ENCODE data around the gene KIRREL2. TPM values are rescaled to one million over a fixed set of nuclear protein-coding genes. Genes with fewer than 3 reads are reported as not detected.
"Not testable (repeated sequence)": the region's sequence is repeated elsewhere in the genome, so short reads cannot be mapped to it uniquely, and the experiment has no call there.

The KIRREL2 gene
- total and polyA plus RNA-seq, 7 donors: under 0.01 to 0.34 (median 0.16) TPM; not detected in 4

GRCh38 chr19:35868823-35869326 is 12.2 kb downstream of the KIRREL2 start:
- Histone ChIP-seq H3K4me1 (peaks cover 0 to 28% (median 22%) of the 10 kb centered on the region in 4 donors), H3K4me3 (peak overlapping the region in 3 of 4 donors; percentile 43 to 56 (median 53)), H3K27me3 (peaks cover 0 to 62% (median 28%) of the 10 kb centered on the region in 3 donors), H3K36me3 (no peaks in the 10 kb centered on the region), H3K9me3 (no peaks in the 10 kb centered on the region), H3K27ac (no peak overlapping the region)
- intact Hi-C loops (cut with DNase I): no loop called here
- TF ChIP-seq CTCF (IDR thresholded peaks at IDR 0.05): no peak
- no peak for TF ChIP-seq POLR2A (IDR thresholded peaks at IDR 0.05)
- TF ChIP-seq EP300 (IDR thresholded peaks at IDR 0.05): no peak
- no peak for TF ChIP-seq POLR2AphosphoS5 (IDR thresholded peaks at IDR 0.05)
- WGBS, 2 donors: 2 to 4% methylated on average over 15 of the region's 15 CpGs
- DNase-seq: no peak

GRCh38 chr19:35869327-35870123 is 12.8 kb downstream of the KIRREL2 start:
- H3K4me3 ChIP-seq: peak overlapping the region in 2 of 4 donors; percentile 53 to 56
- intact Hi-C loops (cut with DNase I): no loop called here
- no peaks in the 10 kb centered on the region for H3K9me3 ChIP-seq
- no peaks in the 10 kb centered on the region for H3K36me3 ChIP-seq
- TF ChIP-seq EP300 (IDR thresholded peaks at IDR 0.05): no peak
- TF ChIP-seq POLR2A (IDR thresholded peaks at IDR 0.05): no peak
- no peak for TF ChIP-seq POLR2AphosphoS5 (IDR thresholded peaks at IDR 0.05)
- no peak for TF ChIP-seq CTCF (IDR thresholded peaks at IDR 0.05)
- peaks cover 0 to 59% (median 28%) of the 10 kb centered on the region in 3 donors for H3K27me3 ChIP-seq
- no peak overlapping the region for H3K27ac ChIP-seq
- DNase-seq: no peak
- H3K4me1 ChIP-seq: peaks cover 0 to 28% (median 22%) of the 10 kb centered on the region in 4 donors
- WGBS, 2 donors: 2% methylated on average over 51 of the region's 51 CpGs

- Histone ChIP-seq H3K4me1 (peaks cover 0 to 28% (median 22%) of the 10 kb centered on the region in 4 donors), H3K27me3 (peaks cover 0 to 56% (median 28%) of the 10 kb centered on the region in 3 donors), H3K4me3 (peak overlapping the region in 1 of 4 donors; percentile 17)
- 36 to 43% methylated on average over 26 of the region's 26 CpGs for WGBS, 2 donors
- H3K36me3 ChIP-seq; H3K27ac ChIP-seq; H3K9me3 ChIP-seq; intact Hi-C loops (cut with DNase I); DNase-seq: not testable (repeated sequence)
Observed at GRCh38 chr19:35870124-35870736, 13.5 kb downstream of the KIRREL2 start.

GRCh38 chr19:35870798-35871197 is 14.1 kb downstream of the KIRREL2 start:
- TF ChIP-seq POLR2A (IDR thresholded peaks at IDR 0.05): no peak
- TF ChIP-seq CTCF (IDR thresholded peaks at IDR 0.05): no peak
- TF ChIP-seq EP300 (IDR thresholded peaks at IDR 0.05): no peak
- 71 to 78% methylated on average over 12 of the region's 12 CpGs for WGBS, 2 donors
- H3K27me3 ChIP-seq: peaks cover 0 to 50% (median 28%) of the 10 kb centered on the region in 3 donors

GRCh38 chr19:35871611-35872010 is 14.9 kb downstream of the KIRREL2 start:
- 71 to 82% methylated on average over 12 of the region's 12 CpGs for WGBS, 2 donors
- H3K36me3 ChIP-seq: no peaks in the 10 kb centered on the region
- H3K4me3 ChIP-seq: no peak overlapping the region
- no peak overlapping the region for H3K27ac ChIP-seq
- H3K4me1 ChIP-seq: peaks cover 0 to 28% (median 22%) of the 10 kb centered on the region in 4 donors
- peaks cover 0 to 49% (median 28%) of the 10 kb centered on the region in 3 donors for H3K27me3 ChIP-seq
- no peak for DNase-seq
- no peaks in the 10 kb centered on the region for H3K9me3 ChIP-seq
- intact Hi-C loops (cut with DNase I): no loop called here
- no peak for TF ChIP-seq POLR2A (IDR thresholded peaks at IDR 0.05)
- TF ChIP-seq POLR2AphosphoS5 (IDR thresholded peaks at IDR 0.05): no peak
- no peak for TF ChIP-seq EP300 (IDR thresholded peaks at IDR 0.05)
- TF ChIP-seq CTCF (IDR thresholded peaks at IDR 0.05): no peak

More at GRCh38 chr19:35870798-35871197, 14.1 kb downstream of the KIRREL2 start:
- peaks cover 0 to 28% (median 22%) of the 10 kb centered on the region in 4 donors for H3K4me1 ChIP-seq
- H3K36me3 ChIP-seq: no peaks in the 10 kb centered on the region
- H3K4me3 ChIP-seq: no peak overlapping the region
- intact Hi-C loops (cut with DNase I): no loop called here
- H3K9me3 ChIP-seq: no peaks in the 10 kb centered on the region
- no peak for DNase-seq
- H3K27ac ChIP-seq: no peak overlapping the region
